ENCODE measurements around the gene GDF9.

- no peak for TF ChIP-seq CTCF (IDR thresholded peaks at IDR 0.05; ENCODE audit: insufficient read depth, low read length)
- no peak for TF ChIP-seq SPI1 (IDR thresholded peaks at IDR 0.05; ENCODE audit: borderline replicate concordance, low read depth)
- no peak for TF ChIP-seq REST (IDR thresholded peaks at IDR 0.05; ENCODE audit: insufficient replicate concordance, low read depth)
Observed at GRCh38 chr5:132827943-132828673, 38.2 kb downstream of the GDF9 start.
